Measurements from ENCODE around the gene SPINK8. TPM values are rescaled to one million over a fixed set of nuclear protein-coding genes. Genes with fewer than 3 reads are reported as not detected.

The SPINK8 gene
- total RNA-seq, 4 donors from 2014 or later, result not detected

DNA sequence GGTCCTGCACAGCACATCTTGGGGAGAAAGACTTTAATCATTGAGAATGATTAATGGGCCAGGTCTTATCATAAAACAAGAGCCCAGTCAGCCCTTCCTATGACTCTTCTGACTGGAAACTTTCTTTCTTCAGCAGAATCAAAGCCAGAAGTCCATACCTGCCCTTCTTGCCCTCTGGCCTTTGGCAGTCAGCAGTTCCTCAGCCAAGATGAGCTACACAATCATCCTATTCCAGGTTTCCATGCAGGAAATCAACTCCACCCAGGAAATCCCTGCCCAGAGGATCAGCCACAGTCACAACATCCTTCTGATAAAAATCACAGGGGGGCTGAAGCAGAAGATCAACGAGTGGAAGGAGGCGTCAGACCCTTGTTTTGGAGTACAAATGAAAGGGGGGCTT lies 65.7 kb downstream of the SPINK8 start:
- no peaks in the 10 kb centered on the region for H3K9me3 ChIP-seq
- peaks cover 0 to 22% (median 14%) of the 10 kb centered on the region in 4 donors for H3K4me1 ChIP-seq
- peak overlapping the region; percentile 83 to 88 (median 87) for H3K27ac ChIP-seq
- intact Hi-C loops (cut with DNase I; ENCODE audit: low total_unique reads) (no loop called here), in situ Hi-C loops (cut with MboI; ENCODE audit: low pct_ligation_motif_present in 1 of 4, low pct_unique_long_range_greater_than_20kb in 1 of 4, low sequenced_read_pairs in 3 of 4) (no loop called here)
- 59% methylated on average over 2 of the region's 2 CpGs; no CpG with 5 or more reads in 1 of the 2 donors for WGBS, 2 donors (ENCODE audit: low coverage in 1 of 2)
- H3K27me3 ChIP-seq, result no peaks in the 10 kb centered on the region
- peak overlapping the region in 1 of 4 donors; percentile 11 for H3K4me3 ChIP-seq
- TF ChIP-seq POLR2AphosphoS5 (IDR thresholded peaks at IDR 0.05), result no peak
- peaks cover 0 to 12% (median 0%) of the 10 kb centered on the region in 4 donors for H3K36me3 ChIP-seq
- peak; percentile 25 for DNase-seq

- intact Hi-C loops (cut with DNase I; ENCODE audit: low total_unique reads), result no loop called here
- peaks cover 0 to 11% (median 0%) of the 10 kb centered on the region in 4 donors for H3K36me3 ChIP-seq
- WGBS, 2 donors (ENCODE audit: low coverage in 1 of 2), result 100% methylated on average over 1 of the region's 1 CpG
Observed at GRCh38 chr3:48258530-48258929, 74.9 kb downstream of the SPINK8 start.

More at GRCh38 chr3:48258530-48258929, 74.9 kb downstream of the SPINK8 start:
- in situ Hi-C loops (cut with MboI; ENCODE audit: low pct_ligation_motif_present in 1 of 4, low pct_unique_long_range_greater_than_20kb in 1 of 4, low sequenced_read_pairs in 3 of 4), result no loop called here
- Histone ChIP-seq H3K4me1 (no peaks in the 10 kb centered on the region), H3K27ac (no peak overlapping the region), H3K9me3 (peaks cover 0 to 5% of the 10 kb centered on the region in 2 donors), H3K4me3 (no peak overlapping the region), H3K27me3 (no peaks in the 10 kb centered on the region)
- no peak for TF ChIP-seq POLR2A (IDR thresholded peaks at IDR 0.05)
- TF ChIP-seq POLR2AphosphoS5 (IDR thresholded peaks at IDR 0.05), result no peak
- TF ChIP-seq CTCF (IDR thresholded peaks at IDR 0.05), result no peak
- TF ChIP-seq EP300 (IDR thresholded peaks at IDR 0.05; ENCODE audit: low read depth), result no peak
- no peak for DNase-seq

Small RNA genes within 50 kb of the gene (small RNA-seq; reads per million reads assigned to genes)
- gene MIR2115, result 0 to 0.56 (median 0) reads per million in 4 donors
- gene RF00019, result 0 reads per million in 4 donors
- gene RN7SL321P, result 0 reads per million in 4 donors

Other genes starting within 250 kb of the SPINK8 start
- 1 to 10 TPM; 1.7 to 7.6 (median 4.8) TPM for gene CDC25A, start 145.2 kb downstream of the SPINK8 start, total RNA-seq
- not detected for gene CAMP, start 110.2 kb downstream of the SPINK8 start, total RNA-seq
- 1 to 10 TPM; 1.9 to 9.1 (median 5.8) TPM for gene ZNF589, start 92.6 kb downstream of the SPINK8 start, total RNA-seq
- 10 to 100 TPM; 22.9 to 39.3 (median 28.1) TPM for gene NME6, start 32.3 kb downstream of the SPINK8 start, total RNA-seq
- not detected for gene FBXW12, start 38.6 kb upstream of the SPINK8 start, total RNA-seq
- gene PLXNB1, start 96.4 kb upstream of the SPINK8 start, total RNA-seq, result 100 to 1,000 TPM; 129 to 530 (median 245) TPM
- gene CCDC51, start 106.5 kb upstream of the SPINK8 start, total RNA-seq, result 10 to 100 TPM in 2 of 4 donors, 1 to 10 TPM in 2; 2.8 to 14.1 (median 8.2) TPM
- 100 to 1,000 TPM; 115 to 279 (median 192) TPM for gene TMA7, start 106.6 kb upstream of the SPINK8 start, total RNA-seq
- gene ATRIP, start 113.1 kb upstream of the SPINK8 start, total RNA-seq, result 1 to 10 TPM; 1.8 to 4.4 (median 2.9) TPM
- gene SHISA5, start 170.5 kb upstream of the SPINK8 start, total RNA-seq, result 10 to 100 TPM; 72.9 to 89.4 (median 80.8) TPM
- gene PFKFB4, start 223.1 kb upstream of the SPINK8 start, total RNA-seq, result 1 to 10 TPM in 3 of 4 donors, under 1 TPM in 1; 0.37 to 7.9 (median 6.7) TPM
- not detected for gene UCN2, start 230.1 kb upstream of the SPINK8 start, total RNA-seq

Data from transverse colon (tissue), 4 donors.